ENCODE data around the gene TCAF1. TPM values are rescaled to one million over a fixed set of nuclear protein-coding genes. Genes with fewer than 3 reads are reported as not detected.

Gene TCAF1, protein sequence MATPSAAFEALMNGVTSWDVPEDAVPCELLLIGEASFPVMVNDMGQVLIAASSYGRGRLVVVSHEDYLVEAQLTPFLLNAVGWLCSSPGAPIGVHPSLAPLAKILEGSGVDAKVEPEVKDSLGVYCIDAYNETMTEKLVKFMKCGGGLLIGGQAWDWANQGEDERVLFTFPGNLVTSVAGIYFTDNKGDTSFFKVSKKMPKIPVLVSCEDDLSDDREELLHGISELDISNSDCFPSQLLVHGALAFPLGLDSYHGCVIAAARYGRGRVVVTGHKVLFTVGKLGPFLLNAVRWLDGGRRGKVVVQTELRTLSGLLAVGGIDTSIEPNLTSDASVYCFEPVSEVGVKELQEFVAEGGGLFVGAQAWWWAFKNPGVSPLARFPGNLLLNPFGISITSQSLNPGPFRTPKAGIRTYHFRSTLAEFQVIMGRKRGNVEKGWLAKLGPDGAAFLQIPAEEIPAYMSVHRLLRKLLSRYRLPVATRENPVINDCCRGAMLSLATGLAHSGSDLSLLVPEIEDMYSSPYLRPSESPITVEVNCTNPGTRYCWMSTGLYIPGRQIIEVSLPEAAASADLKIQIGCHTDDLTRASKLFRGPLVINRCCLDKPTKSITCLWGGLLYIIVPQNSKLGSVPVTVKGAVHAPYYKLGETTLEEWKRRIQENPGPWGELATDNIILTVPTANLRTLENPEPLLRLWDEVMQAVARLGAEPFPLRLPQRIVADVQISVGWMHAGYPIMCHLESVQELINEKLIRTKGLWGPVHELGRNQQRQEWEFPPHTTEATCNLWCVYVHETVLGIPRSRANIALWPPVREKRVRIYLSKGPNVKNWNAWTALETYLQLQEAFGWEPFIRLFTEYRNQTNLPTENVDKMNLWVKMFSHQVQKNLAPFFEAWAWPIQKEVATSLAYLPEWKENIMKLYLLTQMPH
- total RNA-seq (2014; rRNA removed): 91.2 and 99.4 TPM in 2 replicates
- 57.3 TPM for polyA plus RNA-seq (2012)

GRCh38 chr7:143901668-143902331 lies at the start of gene TCAF1:
Gene TCAF1, minus strand, starts transcription at chr7:143902176. Its CDS starts 25,568 bp downstream, at chr7:143876608.
- peak; percentile 96 for DNase-seq (ENCODE audit: low read depth)

DNA sequence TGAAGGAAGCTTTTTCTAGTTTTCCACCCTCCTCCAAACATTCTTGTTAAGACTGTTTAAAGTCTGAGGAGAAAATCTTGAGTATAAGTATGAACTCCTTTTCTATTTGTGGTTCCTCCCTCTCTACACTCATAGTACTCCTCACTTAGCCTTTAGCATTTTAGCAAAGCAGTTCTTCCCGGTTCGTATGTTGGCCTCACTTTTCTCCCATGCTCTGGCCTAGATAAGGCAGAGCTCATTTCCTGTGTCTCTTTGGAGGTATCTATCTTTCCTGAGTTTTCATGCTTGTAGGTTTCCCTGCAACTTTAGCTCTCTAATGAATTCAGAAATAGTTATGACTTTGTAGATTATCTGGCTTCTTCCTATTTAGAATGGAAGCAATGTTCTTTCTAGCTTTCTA lies 46.8 kb upstream of the TCAF1 start:
- DNase-seq (ENCODE audit: low read depth): no peak

DNA sequence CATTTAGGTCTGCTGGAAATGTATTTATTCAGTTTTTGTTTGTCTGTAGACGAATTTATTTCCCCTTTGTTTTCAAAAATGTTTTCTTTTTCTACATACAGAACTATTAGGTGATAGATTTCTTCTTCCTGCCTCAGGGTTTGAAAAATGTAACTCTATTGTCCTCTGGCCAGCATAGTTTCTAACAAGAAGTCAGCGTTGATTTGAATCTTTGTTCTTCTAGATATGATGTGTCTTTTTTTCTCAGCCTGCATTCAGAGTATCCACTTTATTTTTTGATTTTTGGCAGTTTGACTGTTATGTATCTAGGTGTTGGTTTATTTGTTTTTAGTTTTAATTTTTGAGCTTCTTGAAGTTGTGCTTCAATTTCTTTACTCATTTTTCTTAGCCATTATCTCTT lies 45.1 kb upstream of the TCAF1 start:
- DNase-seq (ENCODE audit: low read depth): no peak

GRCh38 chr7:143945423-143945822 lies 43.4 kb upstream of the TCAF1 start:
- no peak for DNase-seq (ENCODE audit: low read depth)

DNA sequence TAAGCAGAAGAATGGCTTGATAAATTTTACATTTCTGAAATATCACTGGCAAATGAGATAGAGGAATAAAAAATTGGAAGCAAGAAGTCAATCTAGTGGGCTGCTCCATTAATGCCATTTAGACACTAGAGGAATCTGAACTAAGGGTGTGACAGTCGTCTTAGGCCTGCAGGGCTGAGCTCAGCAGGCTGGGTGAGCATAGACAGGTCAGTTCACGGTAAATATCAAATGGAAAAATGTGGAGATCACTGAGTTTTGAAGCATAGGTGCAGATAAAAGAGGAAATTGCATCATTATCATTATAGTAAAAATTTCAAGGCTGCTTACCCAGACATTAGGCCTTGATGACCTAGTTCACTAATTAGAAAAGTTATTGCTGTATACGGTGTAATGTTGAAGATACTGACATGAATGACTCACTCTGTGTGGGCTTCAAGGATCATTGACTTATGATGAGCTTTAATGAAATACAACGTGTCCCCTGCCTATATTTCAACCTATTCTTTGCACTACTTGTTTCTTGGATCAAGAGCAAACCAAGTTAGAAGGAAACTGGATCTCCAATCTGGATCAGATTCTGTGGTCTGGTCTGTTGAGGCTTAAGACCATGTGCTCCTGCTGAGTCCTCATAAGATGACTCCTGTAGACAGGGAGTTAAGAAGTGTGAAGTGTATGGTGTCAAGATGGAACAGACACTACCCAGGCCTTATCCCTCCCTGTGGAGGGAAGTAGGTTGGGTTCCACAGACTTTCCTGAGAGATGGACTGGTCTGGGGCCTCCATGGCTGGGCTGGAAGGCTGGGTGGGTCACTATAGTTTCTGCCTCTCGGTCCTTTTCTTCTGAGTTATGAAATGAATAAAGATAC lies 36.6 kb upstream of the TCAF1 start:
- no peak for DNase-seq (ENCODE audit: low read depth)

DNA sequence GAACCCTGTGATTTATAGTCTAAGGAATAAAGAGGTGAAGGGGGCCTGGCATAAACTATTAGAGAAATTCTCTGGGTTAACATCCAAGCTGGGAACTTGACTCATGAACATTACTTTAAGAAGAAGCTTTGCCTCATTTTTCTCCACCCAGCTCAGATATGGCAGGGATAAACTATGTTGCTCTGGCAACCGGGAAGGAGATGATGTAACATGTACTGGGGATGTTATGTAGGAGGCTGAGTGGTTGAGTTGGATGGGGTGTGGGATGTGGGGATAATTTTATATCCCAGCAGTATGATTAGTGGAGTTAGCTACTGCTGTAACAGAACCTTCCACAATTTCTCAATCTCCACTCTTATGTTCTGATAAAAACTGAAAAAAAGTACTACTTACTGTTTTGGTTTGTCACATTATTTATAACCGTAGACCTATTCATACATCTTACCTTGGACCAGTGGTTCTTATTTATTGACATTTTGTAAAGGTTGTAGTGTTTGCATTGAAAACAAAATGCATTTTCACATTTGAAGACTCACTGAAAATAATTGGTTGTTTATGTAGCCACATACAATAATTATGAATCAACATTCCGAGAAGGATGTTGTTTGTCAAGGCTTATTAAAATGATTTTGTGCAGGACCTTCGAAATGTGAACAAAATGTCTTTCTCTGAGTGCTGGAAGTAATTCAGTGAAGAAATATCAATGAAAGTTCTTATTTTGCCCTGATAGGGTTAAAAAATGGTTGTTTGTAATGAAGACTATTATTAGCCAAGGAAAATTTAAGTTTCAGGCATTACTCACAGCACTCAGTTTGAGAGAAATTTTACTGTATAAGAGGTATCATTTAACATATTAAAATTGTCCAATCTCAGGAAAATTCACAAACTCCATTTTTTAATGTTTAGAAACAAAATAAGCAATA lies 34.4 kb upstream of the TCAF1 start:
- DNase-seq (ENCODE audit: low read depth): peak; percentile 86

DNA sequence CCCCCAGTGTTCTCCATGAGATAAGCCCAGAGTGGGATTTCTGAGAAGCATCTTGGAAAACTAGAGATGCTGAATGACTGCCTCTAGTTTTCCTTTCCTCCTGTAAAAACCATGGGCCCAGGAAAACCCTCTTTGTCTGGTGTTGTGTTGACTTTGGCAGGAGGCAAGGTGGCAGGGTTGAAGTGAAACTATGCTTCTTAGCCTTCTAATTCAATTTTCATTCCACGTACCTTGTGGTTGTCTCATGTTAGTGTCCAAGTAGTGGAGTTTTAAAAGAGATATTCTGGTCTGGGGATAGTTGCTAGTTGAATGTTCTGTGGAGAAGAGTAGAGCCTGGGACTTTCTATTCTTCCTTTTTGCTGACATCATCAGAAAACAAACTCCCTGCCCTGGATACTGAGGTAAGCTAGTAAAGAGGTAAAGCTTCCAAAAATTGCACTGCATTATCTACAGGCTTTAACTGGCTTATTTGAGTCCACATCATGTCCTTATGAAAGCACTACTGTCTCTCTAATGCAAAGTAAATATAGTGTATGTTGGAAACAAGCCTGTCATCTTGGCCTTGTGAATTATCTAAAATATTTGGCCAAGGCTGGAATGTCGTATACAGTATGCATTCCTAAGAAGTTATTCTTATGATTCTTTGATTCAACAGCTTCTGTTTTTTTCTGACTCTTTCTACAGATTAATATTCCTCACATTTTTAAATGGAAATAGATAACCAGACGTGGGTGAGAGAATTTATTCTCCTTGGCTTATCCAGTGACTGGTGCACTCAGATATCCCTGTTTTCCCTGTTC lies 32.8 kb upstream of the TCAF1 start, which contains the start of gene OR2F2:
Gene OR2F2, plus strand, starts transcription at position 708 of the 800 bp plus-strand sequence. Its CDS starts 0 bp downstream, at position 708.
- DNase-seq (ENCODE audit: low read depth): no peak

GRCh38 chr7:143931739-143932138 lies 29.8 kb upstream of the TCAF1 start:
- peak; percentile 82 for DNase-seq (ENCODE audit: low read depth)

GRCh38 chr7:143929224-143929920 lies 27.4 kb upstream of the TCAF1 start:
- peak; percentile 97 for DNase-seq (ENCODE audit: low read depth)

GRCh38 chr7:143924851-143925250 lies 22.9 kb upstream of the TCAF1 start:
- DNase-seq (ENCODE audit: low read depth): no peak

DNA sequence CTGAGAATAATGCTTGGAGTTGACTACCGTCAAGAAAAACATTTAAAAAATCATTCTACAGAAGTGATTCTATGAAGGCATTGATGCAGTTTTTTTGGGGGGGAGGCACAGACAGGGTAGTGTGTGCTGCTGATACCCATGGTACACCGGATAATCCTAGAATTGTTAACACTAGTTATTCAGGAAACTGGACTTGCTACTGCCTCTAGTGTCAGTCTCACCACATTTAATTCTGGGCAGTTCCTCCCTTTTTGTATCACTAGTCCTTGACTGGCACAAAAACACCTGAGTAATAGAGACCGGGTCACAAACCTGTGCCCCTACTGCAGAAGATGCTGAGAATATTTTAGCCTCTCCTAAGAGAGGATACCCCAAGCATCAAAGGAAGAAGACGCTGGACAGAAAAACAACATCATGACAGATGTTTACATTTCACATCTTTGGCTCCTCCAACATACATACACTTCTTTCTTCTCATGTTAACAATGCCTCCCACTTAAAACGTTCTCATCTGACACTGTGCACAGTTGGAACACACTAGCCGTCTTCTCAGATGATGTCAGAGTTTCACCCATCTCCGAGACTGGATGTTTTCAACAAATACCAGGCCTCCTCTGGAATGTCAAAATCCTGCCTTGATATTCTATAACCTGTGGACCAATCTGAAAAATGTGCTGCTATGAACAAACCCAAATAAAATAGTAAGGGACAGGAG lies 13.1 kb upstream of the TCAF1 start:
- no peak for DNase-seq (ENCODE audit: low read depth)

DNA sequence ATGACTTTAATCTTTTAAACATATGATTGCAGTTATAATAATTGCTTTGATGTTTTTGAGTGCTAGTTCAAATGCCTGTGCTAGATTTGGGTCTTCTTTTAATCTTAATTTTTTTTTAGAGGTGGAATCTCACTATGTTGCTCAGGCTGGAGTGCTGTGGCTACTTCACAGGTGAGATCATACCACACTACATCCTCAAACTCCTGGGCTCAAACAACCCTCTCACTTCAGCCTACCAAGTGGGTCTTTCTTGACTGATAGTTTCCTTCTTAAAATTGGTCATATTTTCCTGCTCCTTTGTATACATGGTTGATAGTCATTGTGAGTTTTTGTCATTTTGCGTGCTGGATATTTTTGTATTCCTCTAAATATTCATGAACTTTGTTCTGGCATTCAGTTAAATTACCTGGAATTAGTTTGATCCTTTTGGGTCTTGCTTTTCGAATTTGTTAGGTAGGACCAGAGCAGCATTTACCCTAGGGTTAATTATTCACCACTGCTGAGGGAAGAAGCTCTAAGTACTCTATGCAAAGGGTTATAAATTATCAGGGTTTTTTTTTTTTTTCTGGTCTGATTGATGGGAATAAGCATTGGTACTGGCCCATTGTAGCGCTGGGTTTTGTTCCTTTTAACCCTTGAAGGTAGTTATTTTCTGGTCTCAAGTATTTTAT lies 12.1 kb upstream of the TCAF1 start:
- no peak for DNase-seq (ENCODE audit: low read depth)

GRCh38 chr7:143910473-143911248 lies 8.7 kb upstream of the TCAF1 start:
- DNase-seq (ENCODE audit: low read depth): peak; percentile 43

- no peak for DNase-seq (ENCODE audit: low read depth)
Observed at GRCh38 chr7:143909863-143910262, 7.9 kb upstream of the TCAF1 start.

- no peak for DNase-seq (ENCODE audit: low read depth)
Observed at GRCh38 chr7:143908120-143908519, 6.1 kb upstream of the TCAF1 start.

GRCh38 chr7:143906895-143907294 lies 4.9 kb upstream of the TCAF1 start:
- no peak for DNase-seq (ENCODE audit: low read depth)
